HG02798 (cell line): Measurements from ENCODE around the gene ADCY5.

Experiments used
- ATAC-seq: cut with Tn5 transposase; IDR thresholded peaks from one replicate; pipeline ENCODE4 v1.9.1; 2021; ENCODE audit warnings: mild to moderate bottlenecking; ENCODE audit not compliant: unreplicated experiment, poor library complexity

ADCY5 gene

DNA sequence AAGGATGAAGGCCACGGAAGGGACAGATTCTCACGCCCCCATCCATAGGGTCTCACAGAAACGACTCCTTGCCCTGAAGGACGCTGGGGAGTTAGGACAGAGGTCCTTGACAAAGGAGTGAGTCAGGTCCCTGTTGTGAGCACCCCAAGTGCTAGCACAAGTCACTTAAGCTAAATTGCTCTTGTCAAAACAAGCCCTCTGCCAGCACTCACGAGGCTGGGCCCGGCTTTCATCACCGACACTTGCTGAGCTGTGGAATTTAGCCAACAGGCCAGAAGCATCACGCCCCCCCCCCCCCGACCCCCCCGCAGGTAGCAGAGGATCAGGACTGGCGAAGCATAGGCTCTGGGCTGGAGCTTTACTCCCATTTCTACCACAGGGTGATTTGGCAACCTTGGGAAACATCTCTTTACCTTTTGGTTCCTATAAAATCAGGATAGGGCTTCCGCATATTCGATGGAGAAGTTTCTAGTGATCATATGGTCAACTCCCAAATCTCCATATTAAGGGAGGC is 75.4 kb downstream of the ADCY5 start:
- ATAC-seq, result no peak

DNA sequence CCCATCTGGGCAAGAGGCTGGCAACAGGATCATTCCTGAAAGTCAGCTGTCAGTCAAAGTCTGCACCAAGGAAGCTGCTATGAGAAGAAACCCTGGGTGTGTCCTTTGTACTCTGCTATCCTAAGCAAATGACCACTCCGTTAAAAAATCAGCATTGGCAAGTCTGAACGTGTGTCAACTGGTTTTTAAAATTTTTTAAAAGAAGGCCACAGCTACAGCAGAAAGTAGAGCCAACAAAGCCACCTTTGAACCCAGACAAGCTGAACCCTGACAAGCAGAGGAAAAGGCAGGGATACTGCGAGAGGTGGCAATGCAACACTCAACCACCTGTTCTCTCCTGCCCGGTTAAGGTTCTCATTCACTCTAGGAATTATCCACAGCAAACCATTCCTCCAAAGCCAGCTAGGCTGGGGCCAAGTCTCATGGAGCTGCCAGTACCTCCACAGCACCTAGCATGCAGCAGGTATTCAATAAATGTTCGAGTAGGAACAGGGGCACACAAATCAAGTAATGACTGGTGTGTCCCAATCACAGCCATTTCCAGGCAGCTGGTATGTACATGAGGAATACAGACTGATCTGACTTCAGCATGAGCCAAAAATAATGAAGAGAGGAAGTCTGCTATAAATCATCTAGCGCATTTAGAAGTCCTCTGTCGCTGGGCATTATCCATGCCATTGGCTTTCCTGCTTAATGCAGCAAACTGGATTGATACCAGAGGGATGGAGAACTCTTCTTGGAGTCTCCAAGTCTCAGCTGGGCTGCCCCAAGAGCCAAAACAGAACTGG is 76.0 kb downstream of the ADCY5 start:
- no peak for ATAC-seq

DNA sequence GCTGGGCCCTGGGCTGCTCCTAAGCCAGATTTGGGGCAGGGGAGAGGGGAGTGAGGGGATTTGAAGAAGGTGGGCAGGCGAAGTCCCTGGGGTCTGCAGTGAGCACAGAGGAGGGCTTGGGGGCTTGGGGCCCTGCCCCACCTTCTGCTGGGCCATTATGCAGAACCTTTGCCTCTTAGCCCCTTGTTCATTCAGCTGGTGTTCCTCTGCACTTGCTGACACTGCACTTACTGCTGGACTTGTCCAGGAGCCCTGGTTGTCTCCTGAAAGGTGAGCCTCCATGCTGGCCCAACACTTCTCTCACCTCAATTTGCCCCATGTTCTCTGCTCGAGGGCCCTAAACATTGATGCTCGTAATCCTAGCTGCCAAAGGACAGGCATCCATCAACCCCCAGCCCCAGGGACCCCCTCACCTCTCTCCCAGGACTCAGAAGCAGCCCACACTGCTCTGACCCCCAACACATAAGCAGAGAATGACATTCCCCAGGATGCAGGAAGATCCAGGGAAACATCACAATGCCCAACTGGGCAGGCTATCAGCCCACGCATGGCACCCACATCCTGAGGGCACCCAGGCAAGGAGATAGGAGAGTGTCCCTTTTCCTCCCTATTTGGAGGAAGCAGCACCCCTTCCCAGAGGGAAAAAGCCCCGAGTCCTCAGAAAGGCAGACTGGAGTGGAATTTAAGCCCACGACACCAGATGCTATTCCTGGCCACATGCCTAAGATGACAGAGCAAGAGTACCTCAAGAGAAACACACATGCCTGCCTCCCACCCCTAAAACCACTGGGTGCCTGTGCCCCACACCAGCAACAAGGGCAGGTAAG is 76.8 kb downstream of the ADCY5 start:
- ATAC-seq, result no peak

DNA sequence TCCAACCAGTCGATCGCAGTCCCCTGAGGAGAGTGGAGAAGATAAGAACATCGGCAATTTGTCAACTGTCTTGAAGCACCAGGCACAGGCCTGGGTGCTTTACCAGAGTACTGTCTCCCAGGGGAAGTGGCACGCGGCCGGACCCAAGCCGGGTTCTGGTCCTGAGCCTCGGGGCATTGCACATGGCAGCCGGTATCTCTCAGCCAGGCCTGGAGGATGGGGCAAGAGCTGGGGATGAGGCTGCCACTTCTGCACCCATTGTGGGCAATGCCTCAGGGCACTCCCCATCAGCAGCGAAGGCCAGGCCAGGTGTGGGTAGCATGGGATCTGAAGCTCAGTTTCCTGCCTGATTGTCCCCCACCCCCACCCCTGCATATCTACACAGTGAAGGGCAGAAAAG is 77.5 kb downstream of the ADCY5 start:
- ATAC-seq, result no peak

DNA sequence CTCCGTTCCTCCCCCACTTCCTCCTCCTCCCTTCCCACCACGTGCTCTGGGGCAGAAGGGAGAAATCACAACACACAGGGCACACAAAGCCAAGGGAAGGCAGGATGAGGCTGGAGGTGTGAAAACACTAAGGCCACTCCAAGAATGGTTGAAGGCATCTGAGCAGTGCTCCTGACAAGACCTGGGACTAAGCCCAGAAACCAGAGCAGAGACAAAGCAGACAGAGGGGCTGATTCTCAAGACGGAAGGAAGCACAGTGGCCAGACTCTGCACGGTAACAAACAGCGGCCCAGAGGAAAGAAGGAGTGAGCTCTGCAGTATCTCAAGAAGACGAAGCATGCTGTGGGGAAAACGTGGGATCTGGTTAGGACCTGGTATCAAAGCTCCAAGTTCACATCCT is 78.1 kb downstream of the ADCY5 start:
- no peak for ATAC-seq

DNA sequence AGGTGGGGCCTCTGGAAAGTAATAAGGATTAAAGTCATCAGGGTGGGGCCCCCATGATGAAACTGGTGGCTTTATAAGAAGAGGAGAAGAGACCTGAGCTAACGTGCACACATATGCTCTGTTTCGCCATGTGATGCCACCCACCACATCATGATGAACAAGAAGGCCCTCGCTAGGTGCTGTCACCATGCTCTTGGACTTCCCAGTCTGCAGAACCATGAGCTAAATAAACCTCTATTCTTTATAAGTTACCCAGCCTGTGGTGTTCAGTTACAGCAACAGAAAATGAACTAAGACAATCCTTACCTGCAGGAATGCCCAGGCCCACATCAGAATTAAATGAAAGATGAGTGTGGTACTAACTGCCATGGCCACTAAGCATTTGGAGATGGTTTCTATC is 79.8 kb downstream of the ADCY5 start:
- no peak for ATAC-seq

DNA sequence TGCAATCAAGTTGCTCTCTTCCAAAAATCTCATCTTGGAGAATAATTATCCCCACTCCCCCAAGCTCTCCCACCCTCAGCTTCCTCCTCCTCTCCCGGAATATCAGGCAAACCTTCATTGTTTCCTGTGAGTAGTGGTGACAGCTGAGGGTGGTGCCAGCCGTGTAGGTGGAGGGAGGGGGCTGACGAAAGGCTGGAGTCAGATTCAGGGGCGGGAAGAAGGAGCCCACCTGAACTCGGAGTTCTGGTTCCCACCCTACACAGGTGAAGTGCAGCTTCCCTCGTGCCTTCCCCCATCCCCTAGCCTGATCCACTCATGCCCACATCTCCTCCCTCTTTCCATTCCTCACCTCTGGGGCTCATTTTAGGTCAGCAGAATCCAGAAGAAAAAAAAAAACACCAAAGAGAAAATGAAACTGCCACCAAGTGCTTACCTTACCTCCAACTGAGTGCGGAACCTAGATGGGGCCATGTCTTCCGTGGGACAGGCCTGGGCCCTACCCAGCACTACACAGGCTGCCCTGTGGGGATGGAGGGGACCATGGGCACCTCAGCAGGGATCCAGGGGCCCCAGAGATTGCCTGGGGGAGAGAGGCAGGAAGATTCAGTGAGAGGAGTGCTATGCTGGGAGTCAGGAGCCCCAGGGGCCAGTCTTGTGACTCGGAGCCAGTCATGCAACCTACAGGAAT is 81.3 kb downstream of the ADCY5 start:
- no peak for ATAC-seq

DNA sequence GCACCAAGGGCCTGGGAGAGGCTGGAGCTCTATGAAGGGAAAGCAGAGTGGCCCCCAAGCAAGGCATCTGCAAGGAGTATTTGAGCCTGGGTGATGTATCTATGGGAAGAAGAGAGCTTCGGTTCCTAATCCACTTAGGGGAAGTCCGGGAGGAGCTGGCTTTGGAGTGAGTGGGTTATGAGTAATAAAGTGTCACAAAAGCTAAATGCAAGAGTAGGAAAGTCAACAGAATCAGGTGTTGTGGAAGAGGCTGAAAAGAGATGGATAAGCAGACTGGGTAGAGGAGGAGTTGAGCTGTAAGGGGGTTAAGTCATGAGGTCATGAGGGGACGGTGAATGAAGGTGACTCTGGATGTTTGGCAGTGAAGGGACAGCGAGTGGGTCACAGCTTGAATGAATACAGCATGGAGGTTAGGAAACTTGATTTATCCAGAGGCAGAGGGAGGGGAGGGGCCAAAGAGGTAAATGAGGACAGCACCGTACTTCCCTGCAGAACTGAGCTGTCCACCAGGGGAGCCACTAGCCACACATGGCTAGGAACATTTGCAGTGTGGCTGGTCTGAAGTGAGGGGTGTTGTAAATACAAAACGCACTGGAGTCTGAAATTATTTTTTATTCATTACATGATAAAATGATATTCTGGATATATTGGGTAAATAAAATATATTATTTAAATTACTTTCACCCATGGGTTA is 83.3 kb downstream of the ADCY5 start:
- no peak for ATAC-seq

DNA sequence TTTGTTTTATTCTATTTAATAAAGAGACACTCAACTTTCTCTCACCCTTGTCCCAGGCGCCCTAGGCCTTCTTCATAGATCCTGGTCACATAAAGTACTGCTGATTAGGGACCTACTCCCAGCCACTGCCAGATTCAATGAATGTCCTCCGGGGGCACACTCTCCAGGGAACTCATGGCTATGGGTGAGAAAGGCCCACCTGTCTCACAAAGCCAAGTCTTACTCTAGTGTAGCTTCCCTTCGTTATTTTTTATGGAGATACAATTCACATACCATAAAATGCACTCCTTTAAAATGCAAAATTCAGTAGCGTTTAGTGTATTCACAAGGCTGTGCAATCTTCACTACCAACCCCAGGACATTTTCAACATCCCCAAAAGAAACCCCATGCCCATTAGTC is 87.8 kb downstream of the ADCY5 start:
- no peak for ATAC-seq

DNA sequence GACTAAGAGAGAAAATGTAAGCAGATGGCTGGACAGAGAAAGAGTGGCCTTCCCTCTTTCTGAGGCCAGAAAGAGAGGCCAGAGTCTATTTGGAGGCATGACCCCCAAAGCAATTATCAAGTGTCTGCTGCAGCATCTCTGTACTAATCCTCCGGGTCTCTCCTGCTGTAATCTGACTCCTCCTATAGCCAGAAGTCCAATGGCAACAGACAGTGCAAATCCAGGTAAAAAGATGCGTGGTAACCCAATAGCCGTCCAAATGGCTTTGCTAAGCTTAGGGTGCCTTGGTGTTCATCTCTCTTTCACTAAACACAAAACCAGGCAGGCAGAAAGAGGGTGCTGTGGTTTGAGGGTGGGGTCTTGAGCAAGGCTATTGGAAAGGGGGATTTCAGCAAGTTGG is 91.6 kb downstream of the ADCY5 start:
- ATAC-seq, result no peak

DNA sequence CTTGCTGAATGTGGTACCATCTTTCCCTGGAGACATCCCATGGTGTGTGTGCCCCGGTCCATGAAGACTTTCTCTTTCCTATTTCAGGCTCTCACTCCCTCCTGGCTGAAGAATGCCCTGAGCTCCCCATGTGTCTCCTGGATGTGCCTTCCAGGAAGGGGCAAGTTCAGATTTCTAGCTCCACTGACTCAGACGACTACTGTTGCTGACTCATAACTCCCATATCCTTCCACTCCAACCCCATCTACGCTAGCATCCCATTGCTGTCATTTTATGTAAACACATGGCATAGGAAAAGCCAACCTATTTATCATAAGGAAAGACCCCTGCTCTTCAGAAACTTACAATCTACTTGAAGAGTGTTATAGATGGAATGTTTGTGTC is 95.0 kb downstream of the ADCY5 start:
- ATAC-seq, result no peak

DNA sequence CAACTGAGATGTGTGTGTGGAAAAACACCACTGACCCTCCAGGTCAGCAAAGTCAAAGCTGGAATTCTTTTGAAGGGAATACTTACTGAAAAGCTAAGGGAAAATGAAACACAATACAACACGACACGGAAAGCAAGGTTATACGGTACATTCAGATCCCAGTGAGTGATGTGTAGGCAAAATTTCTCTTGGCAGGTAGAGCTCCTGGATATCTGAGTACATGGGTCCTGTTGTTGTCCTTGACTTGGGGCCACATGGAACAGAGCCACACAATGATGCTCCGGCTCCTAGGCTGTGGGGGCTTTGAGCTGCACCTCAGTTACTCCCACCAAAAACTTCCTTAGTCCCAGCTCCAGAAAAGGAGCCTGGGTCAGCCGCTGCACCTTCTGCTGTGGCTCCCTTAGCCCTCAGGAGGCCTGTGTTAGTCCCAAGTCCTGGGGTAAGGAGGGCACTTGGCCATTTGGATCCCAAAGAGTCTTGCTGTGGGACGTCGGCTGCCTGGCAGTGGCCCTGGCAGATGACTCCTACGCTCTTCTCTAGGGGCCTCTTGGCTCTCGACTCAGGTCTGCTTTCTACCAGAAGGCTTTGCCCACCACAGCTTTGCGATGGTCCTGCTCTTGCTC is 95.6 kb downstream of the ADCY5 start:
- ATAC-seq, result no peak

DNA sequence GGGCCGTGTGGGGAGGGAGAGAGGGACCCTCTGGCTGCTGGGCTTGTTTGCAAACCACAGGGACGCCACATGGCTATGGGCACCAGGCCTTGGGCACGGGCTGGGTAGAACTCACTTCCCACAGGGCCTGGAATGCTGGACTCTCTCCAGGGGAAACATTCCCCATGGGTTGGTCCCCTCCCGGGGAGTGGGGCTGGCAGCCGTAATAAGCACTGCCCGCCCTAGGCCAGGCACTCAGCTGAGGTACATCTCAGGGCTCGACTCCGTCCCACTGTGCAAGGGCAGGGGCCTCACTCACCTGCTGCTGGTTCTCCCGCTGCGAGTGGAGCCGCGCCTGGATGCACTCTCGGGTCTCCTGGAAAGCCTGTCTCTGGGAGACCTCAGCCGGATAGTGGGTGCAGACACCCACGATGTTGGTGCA is 96.7 kb downstream of the ADCY5 start:
- no peak for ATAC-seq

DNA sequence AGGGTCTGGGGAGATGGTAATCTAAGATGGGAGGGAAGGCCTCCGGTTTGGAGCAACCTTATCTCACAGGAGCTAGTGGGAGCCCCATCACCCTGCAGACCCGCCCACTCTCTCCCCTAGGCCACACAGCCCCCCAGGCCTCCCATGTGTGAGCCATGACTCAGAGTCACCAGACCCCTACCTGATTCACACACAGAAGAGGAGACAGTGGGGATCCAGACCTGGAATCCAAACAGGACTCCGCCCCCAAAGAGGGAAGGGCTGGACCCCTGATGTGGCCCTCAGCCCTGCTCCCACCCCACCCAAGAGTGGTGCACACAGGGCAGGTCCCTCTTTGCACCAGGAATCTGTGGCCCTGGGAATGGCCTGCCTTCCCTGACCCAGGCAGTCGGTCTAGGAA is 97.4 kb downstream of the ADCY5 start:
- no peak for ATAC-seq

DNA sequence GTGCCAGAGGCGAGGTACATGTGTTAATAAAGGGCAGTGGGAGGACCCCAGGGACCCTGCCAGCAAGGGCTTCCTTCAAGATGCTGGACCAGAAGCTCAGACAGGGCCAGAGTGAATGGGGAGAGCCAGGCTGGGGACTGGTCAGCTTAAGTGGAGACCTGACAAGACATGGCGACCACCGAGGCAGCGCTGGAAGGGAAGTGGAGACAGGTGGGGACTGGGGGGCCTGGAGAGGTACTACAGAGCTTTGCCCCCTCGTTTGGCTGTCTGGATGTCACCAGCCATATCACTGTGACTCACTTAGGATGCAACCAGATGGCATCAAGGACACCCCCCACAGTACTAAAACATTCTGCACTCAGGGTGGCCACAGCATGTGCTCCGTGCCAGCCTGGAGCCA is 97.9 kb downstream of the ADCY5 start:
- ATAC-seq, result no peak

DNA sequence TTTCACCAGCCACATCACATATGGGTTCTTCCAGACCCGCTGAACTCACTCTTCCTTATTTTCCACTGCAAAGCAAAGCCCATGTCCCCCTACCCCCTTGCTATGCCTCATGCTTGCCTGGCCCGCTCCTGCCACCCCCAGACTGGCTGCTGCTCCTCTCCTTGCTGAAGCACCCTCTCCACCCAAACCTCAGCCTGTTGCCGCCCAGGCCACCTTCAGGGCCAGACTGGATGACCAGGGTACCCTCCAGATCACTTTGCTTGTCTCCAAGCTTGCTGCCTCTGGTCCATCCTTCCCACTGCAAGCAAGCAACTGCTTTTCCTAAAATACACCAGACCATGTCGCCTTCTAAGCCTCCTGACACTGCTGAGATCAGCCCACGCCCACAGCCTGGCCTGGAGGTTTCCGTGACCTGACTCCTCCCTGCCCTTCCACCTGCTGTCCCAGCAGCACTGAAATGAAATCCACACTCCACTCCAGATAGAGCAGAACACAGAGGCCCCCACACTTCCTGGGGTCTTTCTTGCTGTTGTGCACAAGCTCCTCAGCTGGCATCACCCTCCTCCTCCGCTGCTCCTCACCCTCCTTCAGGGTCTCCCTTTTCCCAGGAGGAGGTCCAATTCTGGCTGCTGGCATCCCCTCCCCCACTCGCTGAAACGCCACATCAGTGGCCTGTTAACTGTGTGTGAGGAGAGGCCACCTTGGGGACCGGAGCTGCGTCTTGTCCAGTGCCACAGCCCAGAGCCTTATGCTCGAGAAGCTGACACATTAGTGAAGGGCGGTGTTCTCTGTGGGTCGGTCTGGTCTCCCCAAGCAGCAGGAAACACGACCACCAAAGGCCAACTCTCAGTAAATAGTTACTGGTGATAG is 99.1 kb downstream of the ADCY5 start:
- no peak for ATAC-seq

DNA sequence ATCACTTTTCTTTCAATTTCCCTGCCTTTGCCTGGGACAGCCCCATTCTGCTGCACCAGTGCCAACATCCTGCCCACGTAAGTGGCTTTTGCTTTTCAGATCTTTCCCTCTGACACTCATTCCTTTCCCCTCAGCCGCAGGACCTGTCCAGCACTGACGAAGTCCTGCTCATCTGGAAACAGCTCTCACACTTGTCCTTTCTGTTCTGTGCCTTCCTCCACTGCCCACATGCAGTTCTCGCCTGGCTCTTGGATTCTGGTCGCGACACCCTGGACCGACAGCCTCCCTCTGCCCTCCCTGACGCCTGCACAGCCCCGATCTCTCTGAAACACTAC is 99.7 kb downstream of the ADCY5 start:
- no peak for ATAC-seq

DNA sequence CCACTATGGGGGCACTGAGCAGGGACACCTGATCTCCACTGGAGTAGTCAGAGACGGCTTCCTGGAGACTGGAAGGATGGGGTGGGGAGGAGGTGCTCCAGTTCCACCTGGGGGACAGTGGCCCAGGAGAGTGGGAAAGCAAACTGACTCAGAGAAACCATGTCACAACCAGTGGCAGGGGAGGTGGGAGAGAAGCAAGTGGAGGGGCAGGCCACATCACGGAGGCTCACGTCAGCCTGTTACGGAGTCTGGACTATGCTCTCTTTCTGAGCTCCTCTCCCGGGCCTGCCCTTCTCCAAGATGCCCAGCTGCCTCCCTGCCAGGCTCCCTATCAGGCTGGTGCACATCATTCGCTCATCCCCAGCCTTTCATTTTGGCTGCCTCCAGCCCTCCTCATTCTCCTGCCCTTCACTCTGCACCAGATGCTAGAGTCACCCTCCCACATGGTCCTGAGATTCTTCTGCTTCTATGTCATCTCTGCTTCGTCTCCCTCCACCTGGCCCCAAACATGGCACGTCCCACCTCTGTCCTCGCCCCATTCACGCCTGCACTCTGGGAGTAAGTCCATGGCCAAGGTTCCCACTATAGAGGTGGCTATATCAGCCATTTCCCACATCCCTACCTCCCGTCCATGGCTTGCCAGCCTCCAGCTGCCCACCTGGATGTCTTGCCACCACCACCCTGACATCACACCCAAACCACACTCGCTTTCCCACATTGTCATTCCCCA is 100.3 kb downstream of the ADCY5 start:
- ATAC-seq, result no peak
